GM19395 (cell line): Measurements from ENCODE around the gene ATG101.

Source experiments
- ATAC-seq: cut with Tn5 transposase; IDR thresholded peaks from one replicate; pipeline ENCODE4 v1.9.1; 2021; ENCODE audit warnings: mild to moderate bottlenecking, moderate library complexity; ENCODE audit not compliant: unreplicated experiment

ATG101 gene

GRCh38 chr12:52079576-52080402, 10.0 kb downstream of the ATG101 start, which contains the start of gene SMIM41:
TSS of gene SMIM41 (plus strand) at chr12:52079704. CDS start at chr12:52079780, 76 bp downstream.
- ATAC-seq: no peak

- ATAC-seq: no peak
These were observed 10.8 kb downstream of the ATG101 start for GRCh38 chr12:52080403-52081251.

GRCh38 chr12:52081263-52081733, 11.5 kb downstream of the ATG101 start:
- peak; percentile 63 for ATAC-seq

GRCh38 chr12:52082026-52082668, 12.4 kb downstream of the ATG101 start:
- ATAC-seq: no peak

- ATAC-seq: no peak
These were observed 12.8 kb downstream of the ATG101 start for GRCh38 chr12:52082669-52082987.

GRCh38 chr12:52082988-52083637, 13.3 kb downstream of the ATG101 start:
- ATAC-seq: no peak

GRCh38 chr12:52083638-52083996, 13.8 kb downstream of the ATG101 start:
- no peak for ATAC-seq

GRCh38 chr12:52084491-52085231, 14.9 kb downstream of the ATG101 start:
- no peak for ATAC-seq

- no peak for ATAC-seq
These were observed 16.0 kb downstream of the ATG101 start for GRCh38 chr12:52085682-52086180.

GRCh38 chr12:52086366-52086765, 16.6 kb downstream of the ATG101 start:
- ATAC-seq: no peak

GRCh38 chr12:52086944-52087835, 17.4 kb downstream of the ATG101 start:
- ATAC-seq: no peak

- peak; percentile 76 for ATAC-seq
These were observed 18.4 kb downstream of the ATG101 start for GRCh38 chr12:52087961-52088820.

GRCh38 chr12:52089491-52089890, 19.7 kb downstream of the ATG101 start:
- ATAC-seq: no peak

- ATAC-seq: no peak
These were observed 20.5 kb downstream of the ATG101 start for GRCh38 chr12:52090291-52090690.

- ATAC-seq: no peak
These were observed 21.3 kb downstream of the ATG101 start for GRCh38 chr12:52091061-52091460.

GRCh38 chr12:52091869-52092268, 22.1 kb downstream of the ATG101 start:
- ATAC-seq: no peak

- ATAC-seq: no peak
These were observed 23.6 kb downstream of the ATG101 start for GRCh38 chr12:52093346-52093745.
